Activated CD8-positive, alpha-beta memory T cell treated with anti-CD3 and anti-CD28 coated beads for 24 hours (primary cell): ENCODE data around the gene FIGN.

Experiments used
- DNase-seq: peaks from one replicate; pipeline ENCODE4 v3.0.0-alpha.2; 2020

FIGN gene

GRCh38 chr2:163553601-163554000 lies 182.2 kb downstream of the FIGN start:
- DNase-seq, result no peak

DNA sequence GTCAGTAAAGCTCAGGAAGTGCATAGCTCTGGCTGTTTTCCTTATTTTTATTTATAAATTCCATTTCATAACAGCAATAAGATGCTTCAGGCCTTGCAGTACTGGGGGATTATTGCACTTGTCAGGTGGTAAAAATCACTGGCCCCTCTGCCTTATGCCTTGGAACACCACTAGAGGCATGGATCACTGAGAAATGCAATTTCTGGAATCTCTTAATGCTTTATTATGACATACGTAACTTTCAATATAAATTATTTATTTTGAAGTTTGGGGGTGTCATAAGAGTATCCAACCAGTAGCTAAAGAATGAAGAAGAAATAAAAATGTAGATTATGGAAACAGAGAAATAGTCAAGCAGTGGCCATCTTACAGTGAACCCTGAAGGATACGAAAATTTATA lies 183.1 kb downstream of the FIGN start:
- no peak for DNase-seq

DNA sequence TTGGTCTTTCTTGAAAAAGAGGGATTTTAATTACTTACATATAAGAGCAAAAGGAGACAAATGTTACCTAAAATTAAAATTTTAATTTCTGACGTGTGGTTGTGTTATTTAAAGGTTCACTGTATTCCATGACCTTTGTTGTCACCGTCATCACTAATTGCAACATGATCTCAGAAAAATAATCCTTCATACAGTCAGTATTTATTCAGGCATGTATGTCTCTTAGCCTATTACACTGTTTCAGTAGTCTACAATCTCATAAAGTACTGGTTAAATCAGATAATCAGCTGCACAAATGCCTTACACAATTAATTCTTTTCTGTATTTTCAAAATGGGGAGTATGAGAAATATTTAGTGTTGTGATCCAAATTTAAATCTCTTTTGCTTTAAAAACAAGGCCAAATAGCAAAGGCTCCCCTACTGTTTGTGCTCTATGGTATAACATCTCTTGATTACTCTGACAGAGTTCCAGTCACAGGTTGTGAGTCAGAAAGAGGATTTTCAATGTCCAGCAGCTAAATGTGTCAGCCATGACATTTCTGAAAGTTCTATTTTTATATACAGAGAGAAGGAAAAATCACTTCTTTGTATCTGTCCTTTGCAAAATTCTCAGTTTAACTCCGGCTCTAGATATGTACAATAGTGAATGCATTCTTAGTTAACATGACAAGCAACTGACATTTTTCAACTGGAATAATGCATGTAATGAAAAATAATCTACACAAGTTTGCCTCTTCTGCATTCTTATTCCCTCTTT lies 184.0 kb downstream of the FIGN start:
- DNase-seq, result no peak

DNA sequence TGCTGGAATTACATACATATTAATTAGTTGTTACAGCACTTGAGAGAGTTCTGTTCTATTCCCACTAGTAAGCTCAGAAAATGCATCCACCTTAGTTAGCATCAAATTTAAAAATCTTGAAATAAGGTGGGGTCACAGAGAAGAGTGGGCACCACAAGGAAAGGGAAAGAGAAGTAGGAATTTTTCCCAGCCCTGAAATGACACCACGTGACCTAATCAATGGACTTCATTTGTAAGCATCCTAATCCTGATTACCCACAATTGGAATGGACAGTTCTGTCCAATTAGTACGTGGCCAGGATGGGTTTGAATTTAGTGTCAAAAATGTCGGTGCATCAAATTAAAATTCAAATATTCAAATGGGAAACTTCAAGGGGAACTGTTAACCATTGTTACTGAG lies 186.8 kb downstream of the FIGN start:
- DNase-seq, result no peak
